ENCODE data around the gene GREB1.

DNA sequence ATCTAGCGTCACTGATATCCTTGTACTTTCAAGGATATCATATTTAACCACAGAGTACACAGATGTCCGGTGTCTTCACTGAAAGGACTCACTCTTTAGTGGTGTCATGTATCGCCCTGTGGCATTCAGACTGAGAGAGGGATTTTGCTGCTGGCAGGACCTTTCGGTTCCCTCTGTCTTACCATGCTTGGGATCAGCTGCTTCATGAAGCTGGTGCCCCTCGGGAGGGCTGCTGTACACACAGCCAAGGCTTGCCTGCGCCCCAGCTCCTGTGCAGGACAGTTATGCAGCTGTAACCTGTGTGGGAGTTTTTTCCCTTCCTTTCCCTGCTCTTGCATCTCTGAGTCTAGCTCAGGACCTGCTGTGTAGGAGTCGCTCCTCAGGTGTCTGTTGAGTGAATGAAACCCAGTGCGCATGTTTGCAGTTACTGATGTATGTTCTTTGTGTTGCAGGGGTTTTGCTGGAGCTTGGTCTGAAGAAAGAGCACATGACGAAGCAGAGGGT lies 64.4 kb downstream of the GREB1 start:
- TF ChIP-seq, protein P1, sequence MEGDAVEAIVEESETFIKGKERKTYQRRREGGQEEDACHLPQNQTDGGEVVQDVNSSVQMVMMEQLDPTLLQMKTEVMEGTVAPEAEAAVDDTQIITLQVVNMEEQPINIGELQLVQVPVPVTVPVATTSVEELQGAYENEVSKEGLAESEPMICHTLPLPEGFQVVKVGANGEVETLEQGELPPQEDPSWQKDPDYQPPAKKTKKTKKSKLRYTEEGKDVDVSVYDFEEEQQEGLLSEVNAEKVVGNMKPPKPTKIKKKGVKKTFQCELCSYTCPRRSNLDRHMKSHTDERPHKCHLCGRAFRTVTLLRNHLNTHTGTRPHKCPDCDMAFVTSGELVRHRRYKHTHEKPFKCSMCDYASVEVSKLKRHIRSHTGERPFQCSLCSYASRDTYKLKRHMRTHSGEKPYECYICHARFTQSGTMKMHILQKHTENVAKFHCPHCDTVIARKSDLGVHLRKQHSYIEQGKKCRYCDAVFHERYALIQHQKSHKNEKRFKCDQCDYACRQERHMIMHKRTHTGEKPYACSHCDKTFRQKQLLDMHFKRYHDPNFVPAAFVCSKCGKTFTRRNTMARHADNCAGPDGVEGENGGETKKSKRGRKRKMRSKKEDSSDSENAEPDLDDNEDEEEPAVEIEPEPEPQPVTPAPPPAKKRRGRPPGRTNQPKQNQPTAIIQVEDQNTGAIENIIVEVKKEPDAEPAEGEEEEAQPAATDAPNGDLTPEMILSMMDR (conservative IDR thresholded peaks at IDR 0.05; ENCODE audit: low read depth, low read length): no peak
- TF ChIP-seq MAZ (IDR thresholded peaks at IDR 0.05; ENCODE audit: borderline replicate concordance, low read depth, low read length): no peak
- TF ChIP-seq SMC3 (IDR thresholded peaks at IDR 0.05; ENCODE audit: low read depth, low read length): no peak

All from IMR-90 (cell line).